Activated T-cell treated with anti-CD3 and anti-CD28 coated beads for 1 hour (primary cell): ENCODE data around the gene PPP6R3.
"Not testable (repeated sequence)": the region's sequence is repeated elsewhere in the genome, so short reads cannot be mapped to it uniquely, and the experiment has no call there.

Experiments used
- DNase-seq: peaks from one replicate; pipeline ENCODE4 v3.0.0-alpha.2; 2020; ENCODE audit warnings: low read depth

The PPP6R3 gene

DNA sequence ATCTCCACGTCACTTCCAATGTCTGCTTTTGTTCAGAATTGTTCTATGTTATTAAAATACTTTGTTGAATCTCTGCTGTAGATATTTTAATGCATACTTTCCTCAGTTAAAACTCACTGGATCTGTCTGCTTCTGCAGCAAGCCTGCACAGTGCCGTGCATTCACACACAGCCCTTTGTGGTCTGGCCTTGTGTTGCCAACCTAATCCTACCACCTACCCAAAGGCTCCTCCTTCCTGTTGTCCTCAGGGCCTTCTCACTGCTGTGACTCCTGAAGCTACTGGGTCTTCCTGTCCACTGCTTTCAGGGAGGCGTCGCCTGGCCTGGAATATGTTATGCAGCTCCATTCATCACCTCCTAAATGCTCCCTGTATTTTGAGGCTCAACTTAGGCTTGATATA is 67.0 kb downstream of the PPP6R3 start:
- no peak for DNase-seq

- DNase-seq: no peak
Observed at GRCh38 chr11:68528630-68529029, 68.1 kb downstream of the PPP6R3 start.

DNA sequence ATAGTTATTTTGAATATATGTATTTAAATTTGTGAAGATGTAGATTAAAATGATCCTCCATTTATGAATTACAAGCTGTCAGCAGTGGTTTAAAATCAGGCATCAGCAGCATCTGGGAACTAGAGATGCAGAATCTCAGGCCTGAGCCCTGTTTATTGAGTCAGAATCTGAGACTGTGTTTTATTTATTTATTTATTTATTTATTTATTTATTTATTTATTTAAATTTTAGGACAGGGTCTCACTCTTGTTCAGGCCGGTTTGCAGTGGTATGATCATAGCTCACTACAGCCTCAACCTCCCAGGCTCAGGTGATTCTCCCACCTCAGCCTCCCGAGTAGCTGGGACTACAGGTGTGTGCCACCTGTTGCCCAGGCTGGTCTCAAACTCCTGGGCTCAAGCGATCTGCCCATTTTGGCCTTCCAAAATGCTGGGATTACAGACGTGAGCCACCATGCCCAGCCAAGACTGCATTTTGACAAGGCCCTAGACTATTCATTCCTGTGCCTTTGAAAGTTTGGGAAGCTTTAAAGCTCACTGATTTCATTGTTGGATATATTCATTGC is 70.7 kb downstream of the PPP6R3 start:
- no peak for DNase-seq

DNA sequence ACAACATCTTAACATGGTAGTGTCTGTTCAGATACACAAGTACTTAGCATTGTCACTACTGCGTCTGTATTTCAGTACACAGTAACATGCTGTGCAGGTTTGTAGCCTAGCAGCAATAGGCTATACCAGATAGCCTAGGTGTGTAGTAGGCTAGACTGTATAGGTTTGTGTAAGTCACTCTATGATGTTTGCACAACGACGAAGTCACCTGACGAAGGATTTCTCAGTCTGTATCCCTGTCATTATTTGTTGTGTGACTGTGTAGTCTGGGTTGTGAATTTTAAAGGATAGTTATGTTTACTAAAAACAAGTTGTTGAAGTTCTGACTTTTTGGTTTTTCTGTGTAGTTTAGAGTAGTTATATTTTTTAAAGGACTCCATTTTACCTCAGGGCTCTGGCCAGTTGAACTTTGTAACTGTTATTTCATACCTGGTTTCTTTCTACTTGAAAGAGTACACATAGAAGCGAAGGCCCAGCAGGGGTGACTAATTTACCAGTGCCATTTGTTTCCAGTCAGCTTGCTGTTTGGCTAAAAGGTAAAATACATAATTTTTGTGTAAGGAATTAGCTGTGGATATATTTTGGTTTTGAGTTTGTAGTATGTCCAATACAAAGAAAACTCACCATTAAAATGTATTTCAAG is 72.3 kb downstream of the PPP6R3 start:
- no peak for DNase-seq

DNA sequence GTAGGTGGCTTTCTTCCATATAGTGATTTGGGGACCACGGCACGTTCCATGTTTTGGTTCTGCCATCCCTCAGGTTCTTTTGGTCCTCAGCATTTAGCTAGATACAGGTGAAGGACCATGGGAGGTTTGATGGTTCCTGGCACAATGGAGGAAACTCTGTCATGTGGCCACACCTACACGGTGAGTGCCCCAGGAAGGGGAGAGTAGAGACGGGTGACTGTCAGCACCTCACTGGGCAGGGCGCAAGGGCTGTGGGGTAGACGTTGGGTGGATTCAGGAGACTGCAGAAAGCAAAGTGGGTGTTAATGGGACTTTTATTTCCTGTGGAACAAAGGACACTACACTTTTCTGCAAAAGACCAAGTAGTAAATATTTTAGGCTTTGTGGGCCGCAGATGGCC is 73.4 kb downstream of the PPP6R3 start:
- no peak for DNase-seq

DNA sequence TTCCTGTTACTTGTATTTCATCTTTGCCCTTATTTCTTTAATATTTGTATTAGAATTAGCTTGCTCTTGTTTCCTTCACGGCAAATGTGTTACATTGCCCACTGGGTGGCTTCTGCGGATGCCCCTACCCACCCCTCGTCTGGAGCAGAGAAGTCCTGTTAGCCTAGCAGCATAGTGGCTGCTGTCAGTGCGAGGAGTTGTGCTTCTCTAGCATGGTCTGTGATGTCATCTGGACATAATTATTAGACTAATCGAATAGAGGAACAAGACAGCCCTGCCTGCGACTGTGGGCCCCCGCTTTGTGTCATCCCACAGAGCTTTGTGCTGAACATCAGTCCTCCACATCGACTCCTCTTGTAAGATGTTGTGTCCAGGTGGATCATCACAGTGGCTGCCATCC is 74.5 kb downstream of the PPP6R3 start:
- no peak for DNase-seq

GRCh38 chr11:68536706-68537105 is 76.2 kb downstream of the PPP6R3 start:
- DNase-seq: no peak

GRCh38 chr11:68538025-68538424 is 77.5 kb downstream of the PPP6R3 start:
- no peak for DNase-seq

GRCh38 chr11:68539395-68539794 is 78.8 kb downstream of the PPP6R3 start:
- DNase-seq: no peak

DNA sequence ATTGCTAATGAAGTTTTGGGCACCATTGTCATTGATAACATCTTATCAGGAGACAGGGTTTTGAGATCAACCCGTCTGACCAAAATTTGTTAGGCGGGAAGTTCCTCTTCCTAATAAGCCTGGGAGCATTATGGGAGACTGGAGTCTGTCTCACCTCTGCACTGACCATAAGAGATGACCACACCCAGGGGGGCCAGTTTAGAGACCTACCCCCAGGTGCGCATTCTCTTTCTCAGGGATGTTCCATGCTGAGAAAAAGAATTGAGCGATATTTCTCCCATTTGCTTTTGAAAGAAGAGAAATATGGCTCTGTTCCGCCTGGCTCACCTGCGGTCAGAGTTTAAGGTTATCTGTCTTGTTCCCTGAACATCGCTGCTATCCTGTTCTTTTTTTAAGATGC is 80.0 kb downstream of the PPP6R3 start:
- DNase-seq: not testable (repeated sequence)

DNA sequence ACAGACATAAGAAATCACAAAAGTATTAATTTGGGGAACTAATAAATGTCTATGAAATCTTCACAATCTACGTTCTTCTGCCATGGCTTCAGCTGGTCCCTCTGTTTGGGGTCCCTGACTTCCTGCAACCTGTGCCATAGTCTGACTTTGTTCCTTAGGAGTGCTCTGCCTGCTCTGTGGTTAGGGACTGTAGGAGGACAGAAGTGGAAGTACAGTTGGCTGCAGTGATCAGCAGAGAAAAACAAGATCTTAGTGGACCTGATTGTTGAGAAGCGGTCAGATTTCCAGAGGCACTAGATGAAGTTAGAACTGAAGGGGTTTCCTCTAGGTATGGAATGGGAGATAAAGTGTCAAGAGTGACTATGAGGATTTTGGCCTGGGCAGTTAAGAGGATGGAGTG is 80.6 kb downstream of the PPP6R3 start:
- no peak for DNase-seq

- no peak for DNase-seq
Observed at GRCh38 chr11:68541991-68542390, 81.4 kb downstream of the PPP6R3 start.

GRCh38 chr11:68542617-68543016 is 82.1 kb downstream of the PPP6R3 start:
- no peak for DNase-seq

GRCh38 chr11:68543594-68543993 is 83.0 kb downstream of the PPP6R3 start:
- no peak for DNase-seq

DNA sequence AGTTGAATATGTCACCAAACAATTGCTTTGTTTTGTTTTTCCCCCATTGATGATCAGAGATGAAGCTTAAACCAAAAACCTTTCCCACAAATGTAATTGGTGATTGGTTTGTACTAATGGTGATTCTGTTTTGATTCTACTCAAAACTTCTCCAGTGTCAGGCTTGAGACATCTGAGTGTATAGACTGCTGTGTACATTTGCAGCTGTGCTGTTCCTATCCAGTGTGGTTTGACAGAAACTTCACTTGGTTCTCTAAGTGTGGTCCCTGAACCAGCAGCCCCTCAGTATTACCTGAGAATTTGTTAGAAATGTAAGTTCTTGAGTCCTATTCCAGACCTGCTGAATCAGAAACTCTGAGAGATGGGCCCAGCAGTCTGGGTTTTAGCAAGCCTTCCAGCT is 84.8 kb downstream of the PPP6R3 start:
- no peak for DNase-seq

DNA sequence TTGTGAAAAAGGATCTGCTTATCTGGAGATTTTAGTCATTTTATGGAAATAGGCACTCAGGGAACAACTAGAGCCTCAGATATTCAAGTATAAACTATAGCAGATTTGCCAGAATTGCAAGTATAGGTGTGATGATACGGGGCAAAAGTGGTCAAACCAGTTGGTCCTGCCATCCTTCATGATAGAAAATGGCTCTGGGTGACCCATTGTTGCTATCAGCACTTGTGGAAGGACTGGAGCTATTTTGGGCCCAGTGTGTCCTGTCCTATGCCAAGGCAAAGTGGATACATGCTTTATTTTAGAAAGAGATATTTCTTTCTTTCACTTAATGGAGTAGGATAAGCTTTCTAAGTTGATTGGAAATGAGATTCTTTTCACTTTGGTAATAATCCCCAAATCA is 85.2 kb downstream of the PPP6R3 start:
- no peak for DNase-seq

- no peak for DNase-seq
Observed at GRCh38 chr11:68546555-68546954, 86.0 kb downstream of the PPP6R3 start.

- DNase-seq: no peak
Observed at GRCh38 chr11:68549789-68550484, 89.4 kb downstream of the PPP6R3 start.

DNA sequence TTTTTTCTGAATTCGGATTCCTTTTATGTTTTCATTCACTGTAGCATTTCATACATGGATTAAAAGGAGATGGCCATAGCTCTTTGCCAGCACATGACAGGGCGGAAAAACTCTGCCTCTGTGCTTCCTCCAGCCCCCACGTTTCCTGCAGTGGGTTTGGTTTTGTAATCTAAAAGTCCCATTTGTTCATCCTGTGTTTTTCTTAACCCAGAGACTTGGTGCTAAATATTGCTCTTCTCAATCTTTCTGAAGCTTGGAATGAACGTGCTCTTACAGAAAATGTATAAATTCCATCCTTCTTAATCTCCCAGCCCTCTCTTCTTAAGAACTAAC is 89.9 kb downstream of the PPP6R3 start:
- no peak for DNase-seq

DNA sequence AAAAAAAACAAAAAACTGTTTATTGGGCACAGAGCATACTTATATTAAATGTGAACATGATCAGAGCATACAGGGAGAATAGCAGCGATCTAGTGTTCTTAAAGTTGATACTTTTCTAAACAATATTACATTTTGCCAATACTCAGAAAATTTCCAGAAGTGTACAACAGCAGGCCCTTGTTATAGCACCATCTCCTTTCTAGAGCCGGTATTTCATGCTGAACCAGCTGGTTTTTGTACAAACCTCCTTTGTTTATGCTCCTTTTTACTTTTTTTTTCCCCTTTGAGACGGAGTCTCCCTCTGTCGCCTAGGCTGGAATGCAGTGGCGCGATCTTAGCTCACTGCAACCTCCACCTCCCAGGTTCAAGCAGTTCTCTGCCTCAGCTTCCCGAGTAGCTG is 90.7 kb downstream of the PPP6R3 start:
- no peak for DNase-seq

GRCh38 chr11:68551777-68552176 is 91.2 kb downstream of the PPP6R3 start:
- DNase-seq: no peak

- DNase-seq: no peak
Observed at GRCh38 chr11:68552542-68552941, 92.0 kb downstream of the PPP6R3 start.

DNA sequence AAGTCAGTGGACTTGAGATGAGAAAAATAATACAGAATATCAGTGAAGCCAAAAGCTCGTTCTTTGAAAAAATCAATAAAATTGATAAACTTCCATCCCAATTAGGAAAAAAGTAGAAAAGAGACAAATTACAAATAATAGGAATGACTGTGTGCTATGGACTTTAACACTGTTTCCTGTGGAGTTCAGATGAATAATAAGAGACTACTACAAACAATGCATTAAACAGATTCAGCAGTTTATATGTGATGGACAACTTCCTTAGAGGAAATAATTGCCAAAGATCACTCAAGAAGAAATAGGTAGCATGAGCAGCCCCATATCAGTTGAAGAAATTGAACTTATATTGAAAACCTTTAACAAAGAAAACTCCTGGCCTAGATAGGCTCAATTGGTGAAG is 99.7 kb downstream of the PPP6R3 start:
- DNase-seq: no peak

DNA sequence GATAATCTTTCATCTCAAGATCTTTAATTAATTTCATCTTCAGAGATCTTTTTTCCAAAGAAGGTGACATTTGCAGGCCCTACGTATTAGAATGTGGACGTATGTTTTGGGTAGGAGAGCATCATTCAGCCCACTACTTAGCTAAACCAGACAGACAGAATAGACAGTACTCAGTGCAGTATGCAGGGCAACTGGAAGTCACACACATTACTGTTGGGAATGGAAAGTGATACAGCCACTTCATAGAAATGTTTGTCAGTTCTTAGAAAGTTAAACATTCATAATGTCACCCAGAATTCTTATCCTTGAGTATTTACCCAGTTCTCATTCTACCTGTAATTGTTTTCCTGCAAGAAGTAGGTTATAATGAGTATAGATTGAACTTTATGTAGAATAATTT is 102.9 kb downstream of the PPP6R3 start:
- DNase-seq: no peak
